Activated CD8-positive, alpha-beta memory T cell treated with anti-CD3 and anti-CD28 coated beads, Interleukin-2, amount 50 U/mL, for 48 hours (primary cell): ENCODE data around the gene ATF5.

ENCODE experiments used
- DNase-seq: peaks from one replicate; pipeline ENCODE4 v3.0.0-alpha.2; 2020

The ATF5 gene, protein sequence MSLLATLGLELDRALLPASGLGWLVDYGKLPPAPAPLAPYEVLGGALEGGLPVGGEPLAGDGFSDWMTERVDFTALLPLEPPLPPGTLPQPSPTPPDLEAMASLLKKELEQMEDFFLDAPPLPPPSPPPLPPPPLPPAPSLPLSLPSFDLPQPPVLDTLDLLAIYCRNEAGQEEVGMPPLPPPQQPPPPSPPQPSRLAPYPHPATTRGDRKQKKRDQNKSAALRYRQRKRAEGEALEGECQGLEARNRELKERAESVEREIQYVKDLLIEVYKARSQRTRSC

GRCh38 chr19:49929121-49929610 lies at the start of gene ATF5, which contains the start of gene NUP62:
ATF5 (plus strand) TSS chr19:49929205; CDS start chr19:49930851, 1,646 bp downstream.
NUP62 (minus strand) TSS chr19:49929504; CDS start chr19:49909807, 19,697 bp downstream.
- peak; percentile 99 for DNase-seq

- no peak for DNase-seq
Observed at GRCh38 chr19:49879243-49879963, 49.6 kb upstream of the ATF5 start.

GRCh38 chr19:49880162-49880869 lies 48.7 kb upstream of the ATF5 start:
- DNase-seq, result no peak

DNA sequence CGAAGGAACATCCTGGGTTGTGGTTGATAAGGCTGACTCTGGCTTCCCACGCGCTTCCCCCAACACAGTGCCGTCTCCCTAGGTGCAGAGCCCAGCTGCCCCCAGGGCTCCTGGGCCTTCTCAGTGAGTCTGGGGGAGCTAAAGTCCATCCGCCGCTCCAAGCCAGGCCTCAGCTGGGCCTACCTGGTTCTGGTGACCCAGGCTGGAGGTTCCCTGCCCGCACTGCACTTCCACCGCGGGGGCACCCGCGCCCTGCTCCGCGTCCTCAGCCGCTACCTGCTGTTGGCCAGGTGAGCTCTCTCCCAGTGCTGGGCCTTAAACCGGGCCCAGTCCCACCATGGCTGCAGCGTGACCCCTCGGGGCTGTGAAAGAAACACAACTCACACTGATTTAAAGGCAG lies 47.8 kb upstream of the ATF5 start:
- DNase-seq, result no peak

- no peak for DNase-seq
Observed at GRCh38 chr19:49881672-49882394, 47.2 kb upstream of the ATF5 start.

- DNase-seq, result no peak
Observed at GRCh38 chr19:49882643-49883042, 46.4 kb upstream of the ATF5 start.

DNA sequence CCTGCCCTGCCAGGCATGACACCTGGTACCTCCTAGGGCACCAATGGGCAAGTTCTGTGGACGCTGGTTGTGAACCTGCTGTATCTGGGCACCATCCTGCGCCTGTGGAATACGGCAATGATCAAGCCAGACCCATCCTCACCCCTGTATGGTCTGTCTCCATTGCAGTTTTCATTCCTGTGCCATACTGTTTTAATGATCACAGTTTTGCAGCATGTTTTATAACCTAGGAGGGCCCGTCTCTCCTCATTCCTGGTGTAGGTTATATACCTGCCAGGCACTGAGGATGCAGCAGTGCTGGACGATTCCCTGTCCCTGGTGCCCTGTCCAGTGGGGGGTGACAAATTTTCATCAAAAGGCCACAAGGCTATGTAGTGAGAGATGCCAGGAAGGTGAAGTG lies 45.9 kb upstream of the ATF5 start:
- no peak for DNase-seq

GRCh38 chr19:49884109-49884508 lies 44.9 kb upstream of the ATF5 start:
- DNase-seq, result no peak

DNA sequence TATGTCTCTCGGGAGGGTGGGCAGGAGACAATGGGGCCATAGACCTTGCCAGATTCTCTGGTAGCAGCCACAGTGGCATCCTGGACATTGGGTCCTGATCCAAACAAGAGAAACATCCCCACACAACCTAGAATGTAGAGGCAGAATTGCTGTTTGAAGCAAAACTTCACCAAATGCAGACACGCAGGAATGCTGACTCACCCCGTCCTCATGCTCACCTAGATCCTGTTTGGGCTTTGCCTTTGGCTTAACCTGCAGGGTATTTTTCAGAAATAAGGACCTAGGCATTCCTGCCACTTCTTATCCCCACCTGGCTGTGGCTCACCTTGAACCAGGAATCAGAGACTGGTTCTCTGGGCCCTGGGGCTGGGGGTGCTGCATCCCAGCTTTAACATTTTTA lies 44.2 kb upstream of the ATF5 start:
- DNase-seq, result no peak

DNA sequence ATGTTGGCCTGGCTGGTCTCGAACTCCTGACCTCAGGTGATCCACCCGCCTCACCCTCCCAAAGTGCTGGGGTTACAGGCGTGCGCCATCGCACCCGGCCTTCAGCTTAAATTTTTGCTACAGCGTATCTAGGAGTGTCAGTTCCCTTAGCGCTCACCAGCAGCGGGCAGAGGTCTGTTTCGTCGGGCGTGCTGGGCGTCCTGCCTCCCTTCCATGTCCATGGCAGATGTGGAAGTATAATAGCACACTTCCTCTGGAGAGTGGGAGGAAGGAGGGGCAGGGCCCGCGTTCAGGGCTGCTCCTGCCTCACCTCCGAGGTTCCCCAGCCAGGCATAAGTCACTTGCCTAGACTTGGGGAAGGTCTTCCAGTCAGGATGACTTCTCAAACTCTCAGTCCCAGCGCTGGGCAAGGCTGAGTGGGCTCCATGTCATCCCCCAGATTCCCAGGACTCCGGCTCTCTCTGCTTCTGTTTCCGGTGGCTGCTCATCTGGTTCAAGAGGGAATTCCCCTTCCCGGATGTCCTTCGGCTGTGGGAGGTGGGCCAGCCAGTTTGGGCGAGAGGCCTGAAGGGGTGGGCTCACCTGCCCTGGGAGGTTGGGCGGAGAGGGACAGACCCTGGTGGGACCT lies 41.9 kb upstream of the ATF5 start:
- no peak for DNase-seq

DNA sequence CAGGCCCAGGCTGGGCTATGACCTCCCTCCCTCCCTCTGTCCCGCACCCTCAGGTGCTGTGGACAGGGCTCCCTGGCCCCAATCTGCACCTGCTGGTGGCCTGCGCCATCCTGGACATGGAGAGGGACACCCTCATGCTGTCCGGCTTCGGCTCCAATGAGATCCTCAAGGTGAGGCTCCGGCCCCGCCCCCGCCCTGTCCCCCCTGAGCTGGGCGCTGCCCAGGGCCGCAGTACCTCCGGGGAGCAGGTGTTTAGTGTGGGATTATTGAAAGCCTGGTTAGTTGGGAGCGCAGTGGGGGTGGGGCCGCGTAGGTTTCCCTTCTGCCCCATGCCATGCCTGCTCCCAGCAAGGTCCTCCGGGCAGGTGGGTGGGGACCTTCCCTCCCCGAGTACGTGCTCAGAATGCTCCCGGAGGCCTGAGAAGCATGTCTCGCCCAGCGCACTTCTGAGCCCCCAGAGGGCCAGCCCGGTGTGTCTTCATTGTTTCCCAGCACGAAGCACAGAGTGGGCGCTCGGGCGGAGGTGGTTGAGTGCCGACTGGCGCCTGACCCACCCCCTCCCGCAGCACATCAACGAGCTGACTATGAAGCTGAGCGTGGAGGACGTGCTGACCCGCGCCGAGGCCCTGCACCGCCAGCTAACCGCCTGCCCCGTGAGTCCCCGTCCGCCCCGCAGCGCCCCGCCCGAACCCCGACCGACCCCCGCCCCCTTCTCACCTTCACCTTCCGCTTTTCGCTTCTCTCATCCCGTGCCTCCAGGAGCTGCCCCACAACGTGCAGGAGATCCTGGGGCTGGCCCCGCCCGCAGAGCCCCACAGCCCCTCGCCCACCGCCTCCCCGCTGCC lies 41.1 kb upstream of the ATF5 start:
- no peak for DNase-seq

DNA sequence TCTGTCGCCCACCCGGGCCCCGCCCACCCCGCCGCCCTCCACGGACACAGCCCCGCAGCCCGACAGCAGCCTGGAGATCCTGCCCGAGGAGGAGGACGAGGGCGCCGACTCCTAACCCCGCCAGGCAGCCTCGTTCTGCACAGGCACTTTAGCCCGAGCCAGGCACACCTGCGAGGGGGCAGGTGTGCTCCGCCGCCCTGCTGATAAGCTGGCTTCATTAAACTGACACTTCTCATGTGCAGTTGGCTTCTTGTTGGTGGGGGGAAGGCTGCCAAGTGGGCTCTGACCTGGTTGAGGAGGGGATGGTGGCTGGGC lies 40.5 kb upstream of the ATF5 start:
- DNase-seq, result no peak

- no peak for DNase-seq
Observed at GRCh38 chr19:49889038-49889686, 39.8 kb upstream of the ATF5 start.

GRCh38 chr19:49889687-49890348 lies 39.2 kb upstream of the ATF5 start:
- peak; percentile 89 for DNase-seq

GRCh38 chr19:49890349-49891311 lies 38.4 kb upstream of the ATF5 start:
- DNase-seq, result peak; percentile 84

- no peak for DNase-seq
Observed at GRCh38 chr19:49891393-49891792, 37.6 kb upstream of the ATF5 start.

GRCh38 chr19:49892716-49893115 lies 36.3 kb upstream of the ATF5 start:
- DNase-seq, result no peak

DNA sequence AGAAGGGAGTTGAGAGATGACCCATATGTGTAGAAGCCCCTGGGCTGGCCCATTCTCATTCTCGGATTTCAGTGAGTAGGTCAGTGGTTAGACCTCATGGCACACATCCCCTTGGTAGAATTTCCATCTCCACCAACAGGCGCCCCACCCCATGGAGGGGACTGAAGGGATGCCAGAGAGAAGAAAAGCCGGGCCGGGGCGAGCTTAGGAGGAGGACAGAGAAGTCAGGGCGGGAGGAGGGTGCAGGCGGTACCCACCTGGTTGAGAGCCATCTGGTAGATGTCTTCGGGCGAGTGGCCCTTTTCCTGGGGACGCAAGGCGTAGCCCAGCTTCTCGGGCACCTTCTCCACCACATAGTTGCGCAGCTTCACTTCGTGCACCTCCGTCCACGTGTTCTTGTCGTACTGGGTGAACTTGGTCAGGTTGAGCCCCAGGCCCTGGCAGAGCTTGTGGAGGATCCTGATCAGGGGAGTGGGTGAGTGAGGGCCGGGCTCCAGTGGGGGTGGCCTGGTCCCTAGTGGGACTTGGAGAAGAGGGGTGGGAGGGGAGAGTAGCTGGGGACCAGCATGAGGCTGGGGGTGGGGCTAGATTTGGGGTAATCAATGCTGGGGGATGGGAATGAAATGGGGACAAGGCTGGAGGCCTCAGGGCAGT lies 34.9 kb upstream of the ATF5 start:
- no peak for DNase-seq
